HepG2 (cell line): ENCODE results near the gene FRK. TPM values are rescaled to one million over a fixed set of nuclear protein-coding genes. Genes with fewer than 3 reads are reported as not detected.
A peak's percentile ranks its signal among the peaks of the same experiment; 100 is the strongest.

ENCODE experiments used
- ATF6 ChIP-seq: sonication (generic); formaldehyde crosslinking; conservative IDR thresholded peaks from 2 replicates; pipeline ENCODE4 v1.4.0; 2020; ENCODE audit warnings: missing genetic modification reagents
- CTCF ChIP-seq: sonication (generic); formaldehyde crosslinking; IDR thresholded peaks from 2 replicates; pipeline ENCODE4 v1.5.0; 2020; ENCODE audit warnings: mild to moderate bottlenecking, missing genetic modification reagents, moderate library complexity
- EEA1 ChIP-seq: sonication (generic); formaldehyde crosslinking; IDR thresholded peaks from 2 replicates; pipeline ENCODE4 v1.5.1; 2020; ENCODE audit warnings: mild to moderate bottlenecking, missing genetic modification reagents, borderline replicate concordance
- GATAD2A ChIP-seq: IDR thresholded peaks from 2 replicates; pipeline ENCODE4 v1.6.1; 2016
- KMT2B ChIP-seq: IDR thresholded peaks from 2 replicates; pipeline ENCODE4 v1.6.1; 2016; ENCODE audit warnings: missing genetic modification reagents, missing compliant biosample characterization
- NFYC ChIP-seq: IDR thresholded peaks from 2 replicates; pipeline ENCODE4 v1.6.1; 2016; ENCODE audit warnings: missing genetic modification reagents, missing compliant biosample characterization
- SIX1 ChIP-seq: sonication (generic); formaldehyde crosslinking; IDR thresholded peaks from 2 replicates; pipeline ENCODE4 v1.4.0; 2020; ENCODE audit warnings: missing genetic modification reagents, borderline replicate concordance
- ZBTB25 ChIP-seq: IDR thresholded peaks from 2 replicates; pipeline ENCODE4 v1.6.1; 2018; ENCODE audit warnings: missing genetic modification reagents
- ZBTB7B ChIP-seq: sonication (generic); formaldehyde crosslinking; IDR thresholded peaks from 2 replicates; pipeline ENCODE4 v1.4.0; 2020; ENCODE audit warnings: missing genetic modification reagents
- ZC3H13 ChIP-seq: sonication (generic); formaldehyde crosslinking; IDR thresholded peaks from 2 replicates; pipeline ENCODE4 v1.8.1; 2023; ENCODE audit warnings: mild to moderate bottlenecking, missing genetic modification reagents, moderate library complexity
- ZGPAT ChIP-seq: IDR thresholded peaks from 2 replicates; pipeline ENCODE4 v1.6.1; 2016; ENCODE audit warnings: mild to moderate bottlenecking
- ZMYM3 ChIP-seq: sonication (generic); formaldehyde crosslinking; IDR thresholded peaks from 2 replicates; pipeline ENCODE4 v1.5.1; 2020; ENCODE audit warnings: mild to moderate bottlenecking, missing genetic modification reagents
- ZNF10 ChIP-seq: sonication (generic); formaldehyde crosslinking; IDR thresholded peaks from 2 replicates; pipeline ENCODE4 v1.4.0; 2020; ENCODE audit warnings: mild to moderate bottlenecking, low read depth, missing genetic modification reagents, borderline replicate concordance
- ZNF280D ChIP-seq: sonication (generic); formaldehyde crosslinking; IDR thresholded peaks from 2 replicates; pipeline ENCODE4 v1.5.1; 2020; ENCODE audit warnings: mild to moderate bottlenecking, missing genetic modification reagents
- ZNF367 ChIP-seq: sonication (generic); formaldehyde crosslinking; IDR thresholded peaks from 2 replicates; pipeline ENCODE4 v1.4.0; 2020; ENCODE audit warnings: missing genetic modification reagents, borderline replicate concordance
- ZNF546 ChIP-seq: sonication (generic); formaldehyde crosslinking; conservative IDR thresholded peaks from 2 replicates; pipeline ENCODE4 v1.8.1; 2023; ENCODE audit warnings: mild to moderate bottlenecking, missing genetic modification reagents
- polyA plus RNA-seq, 8 experiments: library from polyadenylated mRNA; depleted of rRNA in 3 of 8; stranded (reverse) in 7 of 8; unstranded in 1 of 8; fragments of >200 nt; fragmentation: Illumina TruSeq in 4 of 8; extraction: Trizol in 4 of 8; gene quantifications; 2 replicates each; pipeline versions ENCODE4 v1.2.1 to v1.2.3, GENCODE V29; 2011 to 2016; ENCODE audit warnings: low read depth in 4 of 8, missing spikeins in 1 of 8, mixed read lengths in 1 of 8; ENCODE audit not compliant: insufficient read depth in 1 of 8
- total RNA-seq, 5 experiments: library from RNA; depleted of rRNA; stranded (reverse); fragments of >200 nt; fragmentation: Illumina TruSeq; extraction: Trizol; gene quantifications; 2 replicates each; pipeline ENCODE4 v1.2.3, GENCODE V29; 2016; ENCODE audit warnings: low read depth in 1 of 5

FRK gene
- total and polyA plus RNA-seq, 2 of the 13 experiments (the other 11 are each of a cell fraction or from before 2014, with no cell fraction given), result 1.3 to 2.9 TPM

GRCh38 chr6:116010790-116011401, 49.8 kb downstream of the FRK start (continued):
- TF ChIP-seq ZBTB7B (CRISPR knock-in tag), result no peak
- no peak for TF ChIP-seq KMT2B (CRISPR knock-in tag)
- TF ChIP-seq ZNF10, result no peak
- TF ChIP-seq ZBTB25 (CRISPR knock-in tag), result no peak
- TF ChIP-seq ZGPAT (CRISPR knock-in tag), result peak; percentile 55; the same call in 1 of the 2 replicates
- TF ChIP-seq GATAD2A (CRISPR knock-in tag), result peak; percentile 46; the same call in 1 of the 2 replicates
- TF ChIP-seq ATF6 (CRISPR knock-in tag), result no peak
- no peak for TF ChIP-seq ZC3H13 (CRISPR knock-in tag)
- TF ChIP-seq CTCF (CRISPR knock-in tag), result peak; percentile 89
- TF ChIP-seq ZMYM3 (CRISPR knock-in tag), result no peak
- no peak for TF ChIP-seq ZNF280D
- TF ChIP-seq ZNF367, result no peak
- no peak for TF ChIP-seq ZNF546 (CRISPR knock-in tag)
- no peak for TF ChIP-seq SIX1
- TF ChIP-seq EEA1 (CRISPR knock-in tag), result no peak
- TF ChIP-seq NFYC (CRISPR knock-in tag), result no peak
